GM21619 (cell line): ENCODE measurements around the gene SNRK.

Experiments used
- ATAC-seq: cut with Tn5 transposase; IDR thresholded peaks from one replicate; pipeline ENCODE4 v1.9.1; 2021; ENCODE audit not compliant: unreplicated experiment

Gene SNRK

DNA sequence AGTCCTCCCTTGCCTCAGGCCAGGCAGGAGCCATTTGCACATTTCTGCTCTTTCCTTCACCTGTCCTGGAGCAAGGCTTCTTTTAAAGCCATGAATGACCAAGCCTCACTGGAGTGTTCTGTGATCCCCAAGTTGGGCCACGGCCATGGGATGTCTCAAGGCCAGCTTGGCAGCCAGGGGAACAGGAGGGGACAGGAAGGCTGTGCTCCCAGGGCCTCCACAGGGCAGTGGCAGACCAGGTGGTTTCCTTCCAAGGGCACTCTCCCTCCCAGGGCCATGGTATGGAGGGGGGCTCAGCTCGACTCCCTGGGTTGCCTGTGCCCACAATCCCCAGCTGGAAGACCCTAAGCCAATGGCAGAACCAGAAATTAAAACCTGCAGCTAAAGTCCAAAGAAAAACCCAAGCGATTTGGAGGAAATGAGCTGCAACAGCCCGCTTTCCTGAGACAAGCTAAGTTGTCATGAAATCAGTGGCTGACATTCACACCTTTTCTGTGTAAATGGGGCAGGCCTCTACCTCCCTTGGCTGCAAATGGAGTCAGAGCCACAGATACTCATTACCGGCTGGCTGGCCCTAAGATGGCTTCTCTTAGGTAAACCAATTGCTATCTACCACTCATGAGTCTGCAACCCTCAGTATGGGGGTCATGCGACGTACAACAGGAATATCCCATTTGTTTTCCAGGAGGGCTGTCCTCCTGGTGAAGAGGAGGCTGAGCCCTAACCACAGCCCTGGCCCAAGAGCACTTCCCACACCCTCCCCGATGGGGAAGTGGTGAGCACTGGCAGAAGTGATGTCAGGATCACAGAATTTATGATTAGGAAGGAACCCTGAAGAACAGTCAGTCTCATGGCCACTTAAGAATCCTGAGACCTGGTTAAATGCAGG, 83.3 kb downstream of the SNRK start:
- no peak for ATAC-seq

- ATAC-seq, result no peak
These were observed 84.1 kb downstream of the SNRK start for GRCh38 chr3:43370293-43370980.

GRCh38 chr3:43371494-43371893, 85.2 kb downstream of the SNRK start:
- no peak for ATAC-seq

DNA sequence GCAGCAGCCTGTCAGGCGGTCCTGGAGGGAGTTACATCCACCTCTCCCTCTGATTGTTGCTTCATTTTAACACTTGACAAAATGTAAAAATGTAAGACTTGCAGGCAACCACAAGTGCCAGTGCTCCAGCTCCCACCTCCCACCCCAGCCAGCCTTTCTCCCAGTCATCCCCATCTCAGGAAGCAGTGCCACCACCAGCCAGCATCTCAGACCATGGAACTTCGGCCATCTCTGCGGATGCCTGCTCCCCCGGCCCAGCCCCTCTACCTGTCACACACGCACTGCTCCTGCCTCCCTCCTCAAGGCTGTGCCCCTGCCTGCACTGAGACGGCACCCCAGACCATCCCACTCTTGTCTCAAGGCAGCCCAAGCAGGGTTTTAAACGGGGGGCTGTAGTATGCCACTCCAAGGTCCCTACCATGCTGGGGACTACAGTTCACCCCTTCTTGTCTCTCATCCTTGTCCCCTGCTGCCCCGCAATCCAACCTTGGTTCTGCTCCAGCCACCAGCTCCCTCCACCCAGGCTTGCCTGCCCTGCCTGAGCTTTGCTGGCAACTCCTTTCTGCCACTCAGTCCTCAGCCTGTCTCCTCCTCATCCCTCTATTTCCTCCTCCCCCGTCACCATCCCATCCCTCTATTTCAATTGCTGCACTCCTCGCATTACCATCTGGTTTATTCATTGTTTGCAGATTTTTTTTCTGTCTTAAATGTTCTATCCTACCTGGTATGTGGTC, 85.8 kb downstream of the SNRK start:
- no peak for ATAC-seq

GRCh38 chr3:43372809-43373559, 86.6 kb downstream of the SNRK start:
- ATAC-seq, result no peak

- no peak for ATAC-seq
These were observed 87.2 kb downstream of the SNRK start for GRCh38 chr3:43373560-43373928.

DNA sequence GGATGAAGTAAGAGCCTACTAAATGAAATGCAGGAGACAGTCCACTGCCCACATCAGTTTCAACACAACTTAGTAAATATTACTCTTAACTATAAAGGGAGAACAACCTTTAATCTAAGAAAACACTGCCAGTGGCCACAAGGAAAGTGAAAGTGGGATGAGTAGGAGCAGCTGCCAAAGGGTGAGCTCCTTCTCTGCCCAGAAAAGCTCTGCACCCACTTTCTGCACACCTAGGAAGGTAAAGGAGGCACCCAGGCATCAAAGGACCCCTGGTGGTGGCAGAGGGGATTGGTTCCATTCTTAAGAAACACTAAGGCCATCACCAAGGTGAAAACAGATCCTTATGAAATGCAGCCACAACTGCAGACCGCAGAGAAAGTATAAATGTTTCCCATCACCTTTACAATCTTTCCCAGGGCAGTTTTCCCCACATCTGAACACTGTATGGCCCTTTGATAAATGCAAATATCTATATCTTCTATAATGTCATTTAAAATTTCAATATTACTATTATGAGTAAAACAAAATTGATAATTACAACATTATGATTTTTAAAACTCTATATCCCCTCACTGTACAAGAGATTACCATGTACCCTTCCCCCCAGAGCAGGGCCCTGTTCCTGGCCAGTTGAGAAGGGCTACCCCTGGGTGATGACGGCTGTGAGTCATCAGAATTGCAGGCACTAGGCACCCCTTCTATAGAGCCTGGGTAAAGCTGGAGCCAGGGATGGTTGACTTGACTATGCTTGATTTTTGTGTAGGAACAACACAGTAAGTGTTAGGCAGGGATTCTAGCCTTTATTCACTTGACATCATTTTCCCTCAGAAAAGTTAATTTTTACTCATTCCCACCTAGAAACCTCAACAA, 92.0 kb downstream of the SNRK start:
- ATAC-seq, result peak; percentile 65

GRCh38 chr3:43379343-43379742, 93.0 kb downstream of the SNRK start:
- ATAC-seq, result no peak

DNA sequence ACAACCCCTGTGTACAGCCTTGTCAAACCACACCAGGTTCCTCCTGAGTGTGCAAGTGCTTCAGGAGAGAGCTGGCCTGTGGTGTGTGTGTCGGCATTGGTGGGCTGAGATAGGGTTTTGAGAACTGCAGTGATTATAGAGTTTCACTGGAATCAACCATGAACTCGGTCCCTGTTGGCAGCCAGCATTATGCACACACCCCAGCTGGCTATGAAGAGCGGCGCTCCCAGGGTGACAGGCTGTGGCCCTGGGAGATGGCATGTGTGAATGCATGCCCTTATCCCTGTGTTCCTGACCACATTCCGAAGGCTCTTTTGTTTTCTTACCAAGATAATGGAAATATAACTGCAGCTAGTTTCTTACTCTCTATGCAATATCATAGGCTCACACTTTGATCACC, 101.8 kb downstream of the SNRK start:
- ATAC-seq, result no peak

DNA sequence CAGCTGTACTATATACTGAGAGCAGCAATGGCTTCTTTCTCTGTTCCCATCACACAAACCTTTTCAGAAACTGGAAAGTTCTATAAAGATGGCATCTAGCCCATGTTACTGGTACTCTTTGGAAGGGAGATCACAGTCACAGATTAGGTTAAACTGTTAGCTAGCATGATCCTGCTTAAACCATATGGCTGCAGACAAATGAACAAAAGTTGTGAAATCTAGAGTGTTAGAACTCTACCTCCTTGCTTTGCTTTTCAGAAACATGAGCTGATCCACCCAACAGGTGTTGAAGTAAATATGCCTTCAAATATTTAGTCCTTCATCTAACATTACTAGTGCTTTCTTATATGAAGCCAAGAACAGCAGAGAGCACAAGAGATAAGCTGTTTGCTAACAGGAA, 102.6 kb downstream of the SNRK start:
- no peak for ATAC-seq

DNA sequence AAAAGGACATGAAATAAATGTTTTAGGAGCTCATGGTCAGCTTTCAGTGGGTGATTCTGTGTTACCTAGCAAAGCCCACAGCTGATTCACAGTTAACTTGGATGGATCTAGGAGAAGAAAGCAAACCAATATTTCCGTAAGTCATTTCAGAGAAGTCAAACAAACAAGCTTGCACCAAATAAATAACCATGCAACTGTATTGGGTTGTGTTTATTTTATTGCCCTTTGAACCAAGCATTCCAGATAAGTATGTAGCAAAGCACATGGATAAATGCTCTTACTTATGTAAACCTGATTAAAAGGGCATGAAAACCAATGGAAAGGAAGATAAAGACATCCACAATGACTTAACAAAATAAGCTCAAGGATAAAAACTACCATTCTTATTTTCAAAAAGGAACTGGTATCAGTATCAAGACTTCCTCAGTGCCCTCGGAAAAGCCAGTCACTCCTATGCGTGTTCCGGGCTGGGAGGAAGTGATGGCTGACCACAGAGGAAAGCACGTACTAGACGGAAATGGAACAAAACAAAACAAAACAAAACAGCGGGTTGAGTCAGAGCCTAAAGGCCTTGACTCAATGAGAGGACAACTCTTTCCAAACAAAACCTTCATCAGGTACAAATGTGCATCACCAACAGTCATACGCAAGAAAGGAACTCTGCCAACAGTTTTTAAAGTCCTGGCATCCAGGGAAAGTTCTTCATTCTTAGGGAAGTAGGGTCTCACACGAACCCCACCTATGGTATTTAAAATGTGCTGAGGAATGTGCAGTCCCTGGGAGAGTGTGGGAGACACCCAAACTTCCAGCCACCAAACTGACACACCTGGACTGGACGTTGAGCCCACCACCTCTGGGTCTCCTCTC, 103.3 kb downstream of the SNRK start:
- peak; percentile 75 for ATAC-seq

- ATAC-seq, result no peak
These were observed 103.9 kb downstream of the SNRK start for GRCh38 chr3:43390255-43390588.

DNA sequence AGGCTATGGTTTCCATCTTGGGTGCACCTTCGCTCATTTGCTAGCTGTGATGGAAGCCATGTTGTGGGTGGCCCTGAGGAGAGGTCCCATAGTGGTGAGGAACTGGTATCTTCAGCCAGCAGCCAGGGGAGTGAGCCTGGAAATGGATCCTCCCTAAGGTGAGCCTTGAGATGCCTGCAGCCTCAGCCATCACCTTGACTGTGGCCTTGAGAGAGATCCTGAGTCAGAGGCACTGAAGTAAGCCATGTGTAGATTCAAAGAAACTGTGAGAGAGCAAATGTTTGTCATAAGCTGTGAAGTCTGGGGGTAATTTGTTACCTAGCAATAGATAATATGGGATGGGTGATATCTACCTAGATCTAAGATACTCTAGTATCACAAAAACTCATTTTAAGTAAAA, 105.3 kb downstream of the SNRK start:
- ATAC-seq, result no peak

- no peak for ATAC-seq
These were observed 107.8 kb downstream of the SNRK start for GRCh38 chr3:43394041-43394554.

GRCh38 chr3:43399034-43399433, 112.7 kb downstream of the SNRK start:
- no peak for ATAC-seq

DNA sequence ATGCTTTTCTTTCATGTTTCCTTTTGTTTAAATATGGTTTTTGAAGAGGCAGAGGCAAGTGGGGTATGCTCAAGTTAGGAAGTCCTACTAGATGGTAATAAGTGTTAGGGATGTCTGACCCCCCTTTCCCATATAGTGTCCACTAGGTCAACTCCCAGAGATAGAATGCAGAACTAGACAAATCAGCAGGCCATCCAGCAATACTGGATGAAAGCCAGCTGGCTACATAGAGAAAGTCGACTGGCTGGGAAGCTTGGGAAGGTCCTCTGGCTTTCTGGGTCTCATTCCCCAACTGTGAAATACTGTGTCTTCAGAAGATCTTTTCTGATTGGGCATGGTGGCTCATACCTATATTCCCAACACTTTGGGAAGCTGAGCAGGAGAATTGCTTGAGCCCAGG, 113.8 kb downstream of the SNRK start:
- no peak for ATAC-seq
